MG63 (cell line): ENCODE results near the gene ADAM22. TPM values are rescaled to one million over a fixed set of nuclear protein-coding genes. Genes with fewer than 3 reads are reported as not detected.
A peak's percentile ranks its signal among the peaks of the same experiment; 100 is the strongest.
"Not testable (repeated sequence)": the region's sequence is repeated elsewhere in the genome, so short reads cannot be mapped to it uniquely, and the experiment has no call there.

ENCODE experiments used
- DNase-seq: peaks from one replicate; pipeline ENCODE4 v3.0.0-alpha.2; 2020
- H3K27me3 ChIP-seq: fragments of 250-450 bp; sonication (Bioruptor Pico); 2 replicates; pipeline ENCODE4 v1.5.1; 2020; ENCODE audit warnings: mild to moderate bottlenecking, moderate library complexity
- H3K36me3 ChIP-seq: fragments of 250-450 bp; sonication (Bioruptor Pico); 2 replicates; pipeline ENCODE4 v1.5.1; 2020; ENCODE audit warnings: mild to moderate bottlenecking, moderate library complexity
- H3K4me3 ChIP-seq: fragments of 250-450 bp; sonication (Bioruptor Pico); 2 replicates; pipeline ENCODE4 v1.5.1; 2020; ENCODE audit warnings: mild to moderate bottlenecking, moderate library complexity
- H3K9me3 ChIP-seq: fragments of 250-450 bp; sonication (Bioruptor Pico); 2 replicates; pipeline ENCODE4 v1.5.1; 2020; ENCODE audit warnings: mild to moderate bottlenecking, moderate library complexity
- total RNA-seq: library from RNA; depleted of rRNA; stranded (reverse); fragments of >200 nt; shearing (Covaris generic); gene quantifications from 2 replicates; pipeline ENCODE4 v1.2.3, GENCODE V29; 2014; ENCODE audit warnings: low replicate concordance

Gene ADAM22
- total RNA-seq, 1 experiment from 2014 or later = not detected

DNA sequence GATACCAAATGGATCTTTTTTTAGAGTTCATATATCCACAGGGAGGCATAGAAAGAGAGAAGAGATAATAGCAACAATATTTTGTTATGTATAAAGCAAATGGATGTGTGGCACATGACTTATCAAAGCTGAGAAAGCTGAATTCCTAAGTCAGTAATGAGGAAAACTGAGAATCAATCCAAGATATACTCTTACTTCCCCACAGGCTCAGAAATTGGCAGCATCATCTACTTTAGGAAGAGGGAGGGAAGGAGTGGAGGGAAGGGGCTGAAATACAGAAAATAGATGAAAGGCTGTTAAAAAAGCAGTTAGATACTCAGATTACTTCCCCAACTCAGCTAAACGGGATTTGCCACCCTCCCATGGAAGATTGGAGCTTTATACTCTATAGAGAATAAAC lies 222.3 kb downstream of the ADAM22 start:
- Histone ChIP-seq H3K9me3 (no peaks in the 10 kb centered on the region), H3K36me3 (no peaks in the 10 kb centered on the region), H3K4me3 (no peak overlapping the region), H3K27me3 (no peaks in the 10 kb centered on the region)
- DNase-seq = no peak

- H3K36me3 ChIP-seq, H3K9me3 ChIP-seq, H3K4me3 ChIP-seq, H3K27me3 ChIP-seq, DNase-seq: not testable (repeated sequence)
Measured at GRCh38 chr7:88159741-88160140, 225.7 kb downstream of the ADAM22 start.

DNA sequence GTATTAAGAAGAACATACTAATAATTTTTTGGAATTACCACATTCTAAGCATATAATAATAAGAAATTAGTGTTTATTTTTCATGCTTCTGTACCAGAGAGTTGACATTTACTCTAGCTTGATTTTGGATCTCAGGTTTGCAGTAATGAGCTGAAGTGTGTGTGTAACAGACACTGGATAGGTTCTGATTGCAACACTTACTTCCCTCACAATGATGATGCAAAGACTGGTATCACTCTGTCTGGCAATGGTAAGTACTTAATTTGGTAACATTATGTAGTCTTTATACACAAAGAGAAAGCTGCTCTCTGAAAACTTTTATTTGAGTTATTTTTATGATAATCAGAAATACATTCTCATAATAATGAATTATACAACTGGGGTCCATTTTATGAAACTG lies 231.6 kb downstream of the ADAM22 start:
- no peak overlapping the region for H3K4me3 ChIP-seq
- no peaks in the 10 kb centered on the region for H3K27me3 ChIP-seq
- no peak for DNase-seq
- H3K9me3 ChIP-seq = no peaks in the 10 kb centered on the region
- no peaks in the 10 kb centered on the region for H3K36me3 ChIP-seq

DNA sequence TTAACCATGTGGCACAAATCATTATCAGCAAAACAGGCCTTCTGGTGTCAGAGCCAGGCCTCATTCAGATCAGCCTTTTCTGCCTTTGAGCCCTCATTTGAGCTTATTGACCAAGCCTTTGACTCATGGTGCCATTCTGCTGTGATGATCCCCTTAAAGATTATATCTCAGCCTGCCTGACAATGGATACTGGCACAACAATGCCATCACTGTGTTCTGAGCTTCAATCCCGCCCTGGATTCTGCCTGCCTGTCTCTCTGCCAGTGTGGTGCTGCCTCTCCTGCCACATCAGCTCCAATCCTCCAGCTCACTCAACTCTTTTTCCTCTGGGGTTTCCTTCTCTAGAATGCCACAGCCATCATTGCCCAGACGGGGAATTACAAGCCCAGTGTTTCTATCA lies 233.2 kb downstream of the ADAM22 start:
- no peak overlapping the region for H3K4me3 ChIP-seq

DNA sequence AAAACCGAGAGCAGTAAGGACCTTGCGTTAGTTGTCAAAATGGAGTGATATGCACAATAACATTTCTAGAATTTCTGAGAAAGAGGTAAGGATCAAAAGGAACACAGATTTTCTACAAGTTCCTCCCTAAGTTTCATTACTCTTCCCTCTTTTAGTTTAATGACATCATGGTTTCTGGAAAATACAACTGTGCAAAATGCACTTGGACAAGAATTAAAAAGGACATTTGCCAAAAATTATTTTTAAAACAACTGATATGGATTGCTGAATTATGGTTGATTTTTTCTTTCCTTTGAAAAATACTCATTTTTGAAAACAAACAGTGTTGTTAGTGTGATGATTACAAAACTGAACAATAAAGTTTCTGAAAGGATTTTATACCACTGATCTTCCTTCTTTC lies 233.7 kb downstream of the ADAM22 start:
- no peaks in the 10 kb centered on the region for H3K36me3 ChIP-seq
- H3K27me3 ChIP-seq = no peaks in the 10 kb centered on the region
- DNase-seq = no peak
- H3K9me3 ChIP-seq = no peaks in the 10 kb centered on the region
- H3K4me3 ChIP-seq = no peak overlapping the region

More for the DNA sequence above, 233.2 kb downstream of the ADAM22 start:
- no peaks in the 10 kb centered on the region for H3K9me3 ChIP-seq
- no peaks in the 10 kb centered on the region for H3K27me3 ChIP-seq
- no peaks in the 10 kb centered on the region for H3K36me3 ChIP-seq
- DNase-seq = no peak

GRCh38 chr7:88169717-88170320 lies 235.8 kb downstream of the ADAM22 start:
- Histone ChIP-seq H3K4me3 (no peak overlapping the region), H3K27me3 (no peaks in the 10 kb centered on the region), H3K9me3 (no peaks in the 10 kb centered on the region), H3K36me3 (no peaks in the 10 kb centered on the region)
- no peak for DNase-seq

GRCh38 chr7:88172842-88173241 lies 238.8 kb downstream of the ADAM22 start:
- H3K9me3 ChIP-seq = no peaks in the 10 kb centered on the region
- no peak for DNase-seq
- no peaks in the 10 kb centered on the region for H3K36me3 ChIP-seq
- no peak overlapping the region for H3K4me3 ChIP-seq
- no peaks in the 10 kb centered on the region for H3K27me3 ChIP-seq

DNA sequence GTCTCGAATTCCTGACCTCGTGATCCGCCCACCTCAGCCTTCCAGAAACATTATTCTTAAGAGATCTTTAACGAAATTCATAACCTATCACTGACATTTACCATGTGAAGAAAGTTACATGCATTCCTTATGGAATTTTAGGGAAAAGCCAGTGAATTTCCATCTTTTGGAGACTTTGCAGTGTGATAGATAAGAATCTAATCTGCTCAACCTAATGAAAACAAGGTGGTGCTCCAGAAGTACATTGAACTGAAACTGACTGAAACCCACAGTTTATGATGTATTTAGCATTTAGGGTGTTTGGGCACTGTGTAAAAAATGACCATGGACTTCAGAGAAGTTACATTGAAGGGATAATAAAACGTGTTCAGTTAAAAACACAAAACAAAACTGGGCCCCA lies 242.1 kb downstream of the ADAM22 start:
- Histone ChIP-seq H3K9me3 (no peaks in the 10 kb centered on the region), H3K4me3 (no peak overlapping the region), H3K27me3 (no peaks in the 10 kb centered on the region), H3K36me3 (no peaks in the 10 kb centered on the region)
- no peak for DNase-seq

GRCh38 chr7:88183051-88183450 lies 249.0 kb downstream of the ADAM22 start:
- Histone ChIP-seq H3K27me3 (no peaks in the 10 kb centered on the region), H3K9me3 (no peaks in the 10 kb centered on the region), H3K36me3 (no peaks in the 10 kb centered on the region), H3K4me3 (no peak overlapping the region)
- DNase-seq = no peak

- Histone ChIP-seq H3K36me3 (no peaks in the 10 kb centered on the region), H3K9me3 (no peaks in the 10 kb centered on the region), H3K27me3 (no peaks in the 10 kb centered on the region), H3K4me3 (no peak overlapping the region)
- DNase-seq = peak; percentile 30
Measured at GRCh38 chr7:88184848-88185304, 250.8 kb downstream of the ADAM22 start.

DNA sequence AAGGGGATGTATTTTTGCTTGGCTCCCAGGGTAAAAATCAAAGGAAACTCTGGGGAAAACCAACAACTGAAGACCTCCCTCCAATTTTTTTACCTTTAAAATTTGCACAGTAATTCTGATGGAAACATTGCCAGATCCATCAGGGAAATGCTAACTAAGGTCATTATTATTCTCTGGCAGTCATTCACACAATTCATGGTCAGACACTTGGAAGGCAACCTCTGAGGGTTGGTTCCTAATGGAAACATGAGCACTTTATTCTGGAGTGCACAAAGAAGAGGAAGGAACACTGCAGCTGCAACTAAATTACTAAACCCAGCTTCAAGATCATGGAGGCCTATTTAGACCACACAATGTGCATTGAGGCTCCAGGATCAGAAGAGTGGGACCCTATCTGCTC lies 251.6 kb downstream of the ADAM22 start:
- Histone ChIP-seq H3K4me3 (no peak overlapping the region), H3K36me3 (no peaks in the 10 kb centered on the region), H3K27me3 (no peaks in the 10 kb centered on the region), H3K9me3 (no peaks in the 10 kb centered on the region)
- DNase-seq = no peak

GRCh38 chr7:88191911-88192310 lies 257.9 kb downstream of the ADAM22 start:
- H3K4me3 ChIP-seq = no peak overlapping the region
- no peaks in the 10 kb centered on the region for H3K9me3 ChIP-seq
- H3K36me3 ChIP-seq = no peaks in the 10 kb centered on the region
- H3K27me3 ChIP-seq = no peaks in the 10 kb centered on the region; the same call in 1 of the 2 replicates
- no peak for DNase-seq

DNA sequence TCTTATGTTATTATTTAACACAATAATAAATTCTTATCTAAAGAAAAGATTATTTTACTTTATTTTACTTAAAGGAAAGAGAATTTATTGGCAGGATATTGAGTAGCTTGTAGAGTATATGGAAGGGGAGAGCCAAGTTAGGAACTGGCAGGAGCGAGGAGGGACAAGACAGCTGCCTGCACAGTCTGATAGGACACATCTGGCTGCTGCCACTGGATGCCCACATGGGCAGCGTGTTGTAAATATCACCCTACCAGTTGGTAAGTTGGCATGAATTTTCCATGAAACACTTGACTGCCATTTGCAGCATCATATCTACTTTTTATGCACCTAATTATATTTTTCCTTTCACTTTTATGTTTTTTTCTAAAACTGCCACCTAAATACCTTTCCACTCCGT lies 266.2 kb downstream of the ADAM22 start:
- no peak overlapping the region for H3K4me3 ChIP-seq
- H3K27me3 ChIP-seq = no peaks in the 10 kb centered on the region
- H3K36me3 ChIP-seq = no peaks in the 10 kb centered on the region; the same call in none of the 2 replicates
- no peaks in the 10 kb centered on the region for H3K9me3 ChIP-seq
- no peak for DNase-seq

DNA sequence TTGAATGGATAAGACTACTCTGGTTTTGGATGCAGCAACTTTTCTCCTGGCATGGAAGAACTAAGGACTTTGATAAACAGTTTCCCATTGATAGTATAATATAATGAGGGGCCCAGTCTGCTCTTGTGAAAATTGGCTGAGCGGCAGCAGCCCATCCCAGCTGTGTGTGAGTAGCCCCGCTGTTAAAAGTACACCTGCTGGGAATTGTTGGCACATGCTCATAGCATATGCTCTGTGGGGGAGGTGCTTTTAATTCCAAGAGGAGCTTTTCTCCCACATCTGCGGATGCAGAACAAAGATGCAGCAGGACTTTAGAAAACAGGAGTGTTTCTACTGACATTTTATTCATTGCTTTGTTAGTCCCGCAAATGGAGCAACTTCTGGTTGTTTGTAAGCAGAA lies 266.7 kb downstream of the ADAM22 start:
- H3K27me3 ChIP-seq = no peaks in the 10 kb centered on the region
- DNase-seq = no peak
- H3K36me3 ChIP-seq = peaks cover 1% of the 10 kb centered on the region
- no peaks in the 10 kb centered on the region for H3K9me3 ChIP-seq
- no peak overlapping the region for H3K4me3 ChIP-seq

- Histone ChIP-seq H3K36me3 (peaks cover 6% of the 10 kb centered on the region), H3K9me3 (no peaks in the 10 kb centered on the region), H3K4me3 (no peak overlapping the region), H3K27me3 (no peaks in the 10 kb centered on the region)
- no peak for DNase-seq
Measured at GRCh38 chr7:88201305-88201704, 267.3 kb downstream of the ADAM22 start.

DNA sequence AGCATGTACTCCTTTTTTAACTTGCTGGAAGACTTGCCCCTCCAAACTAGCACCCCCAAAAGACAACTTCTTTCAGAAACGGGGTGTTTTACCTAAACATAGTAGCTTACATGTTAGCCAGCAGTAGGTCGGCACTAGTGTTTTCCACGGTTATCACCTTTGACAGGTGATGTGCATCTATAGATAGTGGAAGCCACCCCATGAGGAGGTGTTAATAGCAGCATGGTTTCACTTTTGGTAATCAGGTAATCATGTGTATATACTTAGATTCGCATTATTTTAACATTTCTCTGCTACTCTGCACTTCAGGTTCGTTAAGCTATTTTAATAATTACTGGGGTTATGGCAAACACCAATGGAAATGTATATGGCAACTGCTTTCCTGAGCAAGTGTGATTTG lies 268.2 kb downstream of the ADAM22 start:
- Histone ChIP-seq H3K36me3 (peaks cover 14% of the 10 kb centered on the region), H3K27me3 (no peaks in the 10 kb centered on the region), H3K9me3 (no peaks in the 10 kb centered on the region), H3K4me3 (no peak overlapping the region)
- no peak for DNase-seq

DNA sequence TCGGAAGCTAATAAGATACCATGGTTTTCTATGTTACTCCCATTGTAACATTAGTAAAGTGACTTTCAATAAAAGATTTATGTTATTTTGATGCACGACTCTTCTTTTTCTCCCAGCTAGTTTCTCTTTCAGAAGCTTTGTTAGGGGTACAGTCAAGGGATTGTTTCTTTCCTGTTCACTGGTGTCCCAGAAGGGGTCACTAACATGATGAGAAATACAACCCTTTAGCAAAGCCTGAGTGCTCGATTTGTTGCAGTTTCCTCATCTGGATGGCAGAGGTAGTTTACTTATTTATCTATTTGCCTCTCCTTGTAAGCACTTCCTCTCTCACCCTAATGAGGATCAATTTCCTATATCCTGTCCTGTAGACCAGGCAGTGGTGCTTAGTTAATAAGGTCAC lies 268.7 kb downstream of the ADAM22 start:
- Histone ChIP-seq H3K27me3 (no peaks in the 10 kb centered on the region), H3K4me3 (no peak overlapping the region), H3K36me3 (peaks cover 18% of the 10 kb centered on the region), H3K9me3 (no peaks in the 10 kb centered on the region)
- no peak for DNase-seq

DNA sequence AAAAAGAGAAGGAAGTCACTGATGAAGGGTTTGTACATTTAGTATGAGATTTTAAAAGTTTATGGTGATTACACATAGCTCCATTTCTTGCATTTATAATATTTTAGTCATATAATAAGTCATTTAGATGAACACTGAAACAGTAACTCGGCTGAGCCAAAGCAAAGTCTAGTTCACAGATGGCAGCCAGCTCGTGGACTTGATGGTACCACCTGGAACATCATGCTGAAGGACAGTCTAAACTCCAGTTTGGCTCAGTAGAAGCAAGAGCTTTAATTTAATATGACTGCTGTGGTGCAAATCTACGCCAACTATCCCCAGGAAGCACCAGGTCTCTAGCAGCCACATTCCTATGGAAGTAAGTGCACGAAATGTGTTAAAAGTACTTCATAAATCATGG lies 269.4 kb downstream of the ADAM22 start:
- H3K27me3 ChIP-seq = no peaks in the 10 kb centered on the region
- no peak overlapping the region for H3K4me3 ChIP-seq
- no peak for DNase-seq
- peaks cover 23% of the 10 kb centered on the region for H3K36me3 ChIP-seq
- H3K9me3 ChIP-seq = no peaks in the 10 kb centered on the region
